ENCODE results near the gene GRM3. TPM values are rescaled to one million over a fixed set of nuclear protein-coding genes. Genes with fewer than 3 reads are reported as not detected.

The GRM3 gene
- total and polyA plus RNA-seq, 3 experiments from 2014 or later: not detected

- Mint-ChIP-seq H3K4me3 (no peak overlapping the region), H3K9me3 (peaks cover 0 to 8% (median 1%) of the 10 kb centered on the region in 5 donors), H3K4me1 (no peaks in the 10 kb centered on the region), H3K27me3 (peaks cover 6 to 22% of the 10 kb centered on the region in 2 donors), H3K27ac (no peak overlapping the region), H3K36me3 (no peaks in the 10 kb centered on the region)
- Histone ChIP-seq H3K4me1 (ENCODE audit: insufficient read depth, low read length) (no peaks in the 10 kb centered on the region), H3K27me3 (ENCODE audit: insufficient read depth, low read length, poor library complexity, severe bottlenecking) (no peaks in the 10 kb centered on the region), H3K4me3 (ENCODE audit: low read length) (no peak overlapping the region), H3K36me3 (ENCODE audit: insufficient read depth, low read length) (no peaks in the 10 kb centered on the region), H3K27ac (ENCODE audit: low read depth, low read length) (no peak overlapping the region), H3K9me3 (ENCODE audit: low read length) (no peaks in the 10 kb centered on the region)
- DNase-seq: no peak
- ChIA-PET POLR2A (no interaction called here), CTCF (no interaction called here)
Observed at GRCh38 chr7:86645676-86646276, 2.1 kb downstream of the GRM3 start.

GRCh38 chr7:86647385-86648094 lies 3.8 kb downstream of the GRM3 start:
- no peak overlapping the region for H3K27ac Mint-ChIP-seq
- ChIA-PET POLR2A (no interaction called here), CTCF (no interaction called here)
- no peaks in the 10 kb centered on the region for H3K36me3 ChIP-seq (ENCODE audit: insufficient read depth, low read length)
- no peak overlapping the region for H3K27ac ChIP-seq (ENCODE audit: low read depth, low read length)
- H3K4me3 Mint-ChIP-seq: no peak overlapping the region
- H3K9me3 ChIP-seq (ENCODE audit: low read length): no peaks in the 10 kb centered on the region
- no peak overlapping the region for H3K4me3 ChIP-seq (ENCODE audit: low read length)
- H3K9me3 Mint-ChIP-seq: peaks cover 0 to 5% (median 1%) of the 10 kb centered on the region in 5 donors
- no peak for DNase-seq
- H3K27me3 ChIP-seq (ENCODE audit: insufficient read depth, low read length, poor library complexity, severe bottlenecking): no peaks in the 10 kb centered on the region
- H3K36me3 Mint-ChIP-seq: no peaks in the 10 kb centered on the region
- H3K27me3 Mint-ChIP-seq: peaks cover 6 to 13% of the 10 kb centered on the region in 2 donors
- H3K4me1 ChIP-seq (ENCODE audit: insufficient read depth, low read length): no peaks in the 10 kb centered on the region
- no peaks in the 10 kb centered on the region for H3K4me1 Mint-ChIP-seq

- Histone ChIP-seq H3K36me3 (ENCODE audit: insufficient read depth, low read length) (no peaks in the 10 kb centered on the region), H3K27me3 (ENCODE audit: insufficient read depth, low read length, poor library complexity, severe bottlenecking) (no peaks in the 10 kb centered on the region), H3K4me1 (ENCODE audit: insufficient read depth, low read length) (no peaks in the 10 kb centered on the region), H3K9me3 (ENCODE audit: low read length) (no peaks in the 10 kb centered on the region), H3K27ac (ENCODE audit: low read depth, low read length) (no peak overlapping the region), H3K4me3 (ENCODE audit: low read length) (no peak overlapping the region)
- peaks cover 6 to 13% of the 10 kb centered on the region in 2 donors for H3K27me3 Mint-ChIP-seq
- H3K4me1 Mint-ChIP-seq: no peaks in the 10 kb centered on the region
- no peaks in the 10 kb centered on the region for H3K36me3 Mint-ChIP-seq
- no peak overlapping the region for H3K4me3 Mint-ChIP-seq
- ChIA-PET CTCF (no interaction called here), POLR2A (no interaction called here)
- no peak for DNase-seq
- no peak overlapping the region for H3K27ac Mint-ChIP-seq
- H3K9me3 Mint-ChIP-seq: peaks cover 0 to 5% (median 1%) of the 10 kb centered on the region in 5 donors
Observed at GRCh38 chr7:86648169-86648568, 4.5 kb downstream of the GRM3 start.

GRCh38 chr7:86653919-86654659 lies 10.4 kb downstream of the GRM3 start:
- Histone ChIP-seq H3K27ac (ENCODE audit: low read depth, low read length) (no peak overlapping the region), H3K4me1 (ENCODE audit: insufficient read depth, low read length) (no peaks in the 10 kb centered on the region), H3K4me3 (ENCODE audit: low read length) (no peak overlapping the region), H3K27me3 (ENCODE audit: insufficient read depth, low read length, poor library complexity, severe bottlenecking) (no peaks in the 10 kb centered on the region), H3K36me3 (ENCODE audit: insufficient read depth, low read length) (no peaks in the 10 kb centered on the region), H3K9me3 (ENCODE audit: low read length) (no peaks in the 10 kb centered on the region)
- Mint-ChIP-seq H3K36me3 (no peaks in the 10 kb centered on the region), H3K4me3 (no peak overlapping the region), H3K27ac (no peak overlapping the region), H3K4me1 (no peaks in the 10 kb centered on the region), H3K27me3 (no peaks in the 10 kb centered on the region), H3K9me3 (peaks cover 0 to 1% (median 0%) of the 10 kb centered on the region in 5 donors)
- DNase-seq: no peak
- CTCF ChIA-PET: no interaction called here
- POLR2A ChIA-PET: no interaction called here

- no peak overlapping the region for H3K27ac ChIP-seq (ENCODE audit: low read depth, low read length)
- H3K4me3 ChIP-seq (ENCODE audit: low read length): no peak overlapping the region
- H3K9me3 ChIP-seq (ENCODE audit: low read length): no peaks in the 10 kb centered on the region
- Mint-ChIP-seq H3K27me3 (no peaks in the 10 kb centered on the region), H3K27ac (no peak overlapping the region), H3K36me3 (no peaks in the 10 kb centered on the region), H3K9me3 (peaks cover 0 to 1% (median 0%) of the 10 kb centered on the region in 5 donors), H3K4me1 (no peaks in the 10 kb centered on the region), H3K4me3 (no peak overlapping the region)
- CTCF ChIA-PET: interaction anchor here (1.0 kb wide), 1 partner anchor 8 kb away, joined by 3 read pairs; no protein-coding TSS in a partner anchor
- H3K4me1 ChIP-seq (ENCODE audit: insufficient read depth, low read length): no peaks in the 10 kb centered on the region
- no peaks in the 10 kb centered on the region for H3K36me3 ChIP-seq (ENCODE audit: insufficient read depth, low read length)
- DNase-seq: no peak
- POLR2A ChIA-PET: no interaction called here
- H3K27me3 ChIP-seq (ENCODE audit: insufficient read depth, low read length, poor library complexity, severe bottlenecking): no peaks in the 10 kb centered on the region
Observed at GRCh38 chr7:86657948-86658347, 14.2 kb downstream of the GRM3 start.

GRCh38 chr7:86660950-86661462 lies 17.3 kb downstream of the GRM3 start:
- H3K27ac ChIP-seq (ENCODE audit: low read depth, low read length): no peak overlapping the region
- H3K9me3 ChIP-seq (ENCODE audit: low read length): no peaks in the 10 kb centered on the region
- no peak overlapping the region for H3K4me3 ChIP-seq (ENCODE audit: low read length)
- Mint-ChIP-seq H3K27me3 (no peaks in the 10 kb centered on the region), H3K4me1 (no peaks in the 10 kb centered on the region), H3K9me3 (peaks cover 0 to 3% (median 0%) of the 10 kb centered on the region in 5 donors), H3K27ac (no peak overlapping the region), H3K36me3 (no peaks in the 10 kb centered on the region), H3K4me3 (no peak overlapping the region)
- no peaks in the 10 kb centered on the region for H3K36me3 ChIP-seq (ENCODE audit: insufficient read depth, low read length)
- no peaks in the 10 kb centered on the region for H3K27me3 ChIP-seq (ENCODE audit: insufficient read depth, low read length, poor library complexity, severe bottlenecking)
- no peaks in the 10 kb centered on the region for H3K4me1 ChIP-seq (ENCODE audit: insufficient read depth, low read length)
- ChIA-PET POLR2A (no interaction called here), CTCF (interaction anchor here (1.1 kb wide), 1 partner anchor 21 kb away, joined by 3 read pairs; no protein-coding TSS in a partner anchor)
- no peak for DNase-seq

GRCh38 chr7:86664486-86664885 lies 20.8 kb downstream of the GRM3 start:
- H3K27ac Mint-ChIP-seq: no peak overlapping the region
- POLR2A ChIA-PET: no interaction called here
- H3K9me3 ChIP-seq (ENCODE audit: low read length): no peaks in the 10 kb centered on the region
- no peaks in the 10 kb centered on the region for H3K36me3 Mint-ChIP-seq
- no peaks in the 10 kb centered on the region for H3K4me1 Mint-ChIP-seq
- no peak overlapping the region for H3K4me3 ChIP-seq (ENCODE audit: low read length)
- no peaks in the 10 kb centered on the region for H3K36me3 ChIP-seq (ENCODE audit: insufficient read depth, low read length)
- no peak overlapping the region for H3K27ac ChIP-seq (ENCODE audit: low read depth, low read length)
- no peaks in the 10 kb centered on the region for H3K27me3 Mint-ChIP-seq
- H3K4me1 ChIP-seq (ENCODE audit: insufficient read depth, low read length): no peaks in the 10 kb centered on the region
- H3K4me3 Mint-ChIP-seq: no peak overlapping the region
- no peaks in the 10 kb centered on the region for H3K27me3 ChIP-seq (ENCODE audit: insufficient read depth, low read length, poor library complexity, severe bottlenecking)
- CTCF ChIA-PET: no interaction called here
- DNase-seq: no peak
- peaks cover 0 to 3% (median 0%) of the 10 kb centered on the region in 5 donors for H3K9me3 Mint-ChIP-seq

GRCh38 chr7:86664991-86665390 lies 21.3 kb downstream of the GRM3 start:
- no peaks in the 10 kb centered on the region for H3K27me3 ChIP-seq (ENCODE audit: insufficient read depth, low read length, poor library complexity, severe bottlenecking)
- H3K9me3 Mint-ChIP-seq: peaks cover 0 to 3% (median 0%) of the 10 kb centered on the region in 5 donors

More at GRCh38 chr7:86664991-86665390, 21.3 kb downstream of the GRM3 start:
- no peaks in the 10 kb centered on the region for H3K36me3 ChIP-seq (ENCODE audit: insufficient read depth, low read length)
- H3K4me3 Mint-ChIP-seq: no peak overlapping the region
- no peak for DNase-seq
- H3K4me3 ChIP-seq (ENCODE audit: low read length): no peak overlapping the region
- no peaks in the 10 kb centered on the region for H3K4me1 Mint-ChIP-seq
- no peak overlapping the region for H3K27ac ChIP-seq (ENCODE audit: low read depth, low read length)
- no peaks in the 10 kb centered on the region for H3K27me3 Mint-ChIP-seq
- CTCF ChIA-PET: no interaction called here
- H3K9me3 ChIP-seq (ENCODE audit: low read length): no peaks in the 10 kb centered on the region
- H3K4me1 ChIP-seq (ENCODE audit: insufficient read depth, low read length): no peaks in the 10 kb centered on the region
- no peaks in the 10 kb centered on the region for H3K36me3 Mint-ChIP-seq
- POLR2A ChIA-PET: no interaction called here
- H3K27ac Mint-ChIP-seq: no peak overlapping the region
